ENCODE results near the gene ARFGAP2. TPM values are rescaled to one million over a fixed set of nuclear protein-coding genes. Genes with fewer than 3 reads are reported as not detected.

The ARFGAP2 gene
- total RNA-seq, 1 experiment from 2014 or later: 122 TPM

GRCh38 chr11:47148903-47149531 is 27.7 kb downstream of the ARFGAP2 start:
- H3K79me2 ChIP-seq (ENCODE audit: low read depth): no peaks in the 10 kb centered on the region
- DNase-seq: peak in 1 of 2 experiments; percentile 25
- POLR2A ChIA-PET (ENCODE audit: unreplicated experiment): no interaction called here
- H3K9me3 ChIP-seq (ENCODE audit: insufficient read depth, low read depth): no peaks in the 10 kb centered on the region
- H3K4me2 ChIP-seq: no peak overlapping the region
- no peak overlapping the region for H3K4me3 ChIP-seq
- no peak overlapping the region for H2AFZ ChIP-seq
- TF ChIP-seq, protein P1, sequence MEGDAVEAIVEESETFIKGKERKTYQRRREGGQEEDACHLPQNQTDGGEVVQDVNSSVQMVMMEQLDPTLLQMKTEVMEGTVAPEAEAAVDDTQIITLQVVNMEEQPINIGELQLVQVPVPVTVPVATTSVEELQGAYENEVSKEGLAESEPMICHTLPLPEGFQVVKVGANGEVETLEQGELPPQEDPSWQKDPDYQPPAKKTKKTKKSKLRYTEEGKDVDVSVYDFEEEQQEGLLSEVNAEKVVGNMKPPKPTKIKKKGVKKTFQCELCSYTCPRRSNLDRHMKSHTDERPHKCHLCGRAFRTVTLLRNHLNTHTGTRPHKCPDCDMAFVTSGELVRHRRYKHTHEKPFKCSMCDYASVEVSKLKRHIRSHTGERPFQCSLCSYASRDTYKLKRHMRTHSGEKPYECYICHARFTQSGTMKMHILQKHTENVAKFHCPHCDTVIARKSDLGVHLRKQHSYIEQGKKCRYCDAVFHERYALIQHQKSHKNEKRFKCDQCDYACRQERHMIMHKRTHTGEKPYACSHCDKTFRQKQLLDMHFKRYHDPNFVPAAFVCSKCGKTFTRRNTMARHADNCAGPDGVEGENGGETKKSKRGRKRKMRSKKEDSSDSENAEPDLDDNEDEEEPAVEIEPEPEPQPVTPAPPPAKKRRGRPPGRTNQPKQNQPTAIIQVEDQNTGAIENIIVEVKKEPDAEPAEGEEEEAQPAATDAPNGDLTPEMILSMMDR (conservative IDR thresholded peaks at IDR 0.05): no peak
- no peak for TF ChIP-seq EZH2 (IDR thresholded peaks at IDR 0.05; ENCODE audit: low read depth)
- no peaks in the 10 kb centered on the region for H3K27me3 ChIP-seq (ENCODE audit: insufficient read depth, low read depth)
- CTCF ChIA-PET: no interaction called here
- H3K4me1 ChIP-seq (replicated peaks; ENCODE audit: insufficient read depth): no peaks in the 10 kb centered on the region
- intact Hi-C loops (cut with micrococcal nuclease; ENCODE audit: unreplicated experiment): no loop called here
- no peaks in the 10 kb centered on the region for H4K20me1 ChIP-seq (ENCODE audit: insufficient read depth)
- no peaks in the 10 kb centered on the region for H3K36me3 ChIP-seq (ENCODE audit: low read depth)
- 0 out of 2 replicates have a peak, but pooled peaks cover 5% of the 10 kb centered on the region for H3F3A ChIP-seq (ENCODE audit: insufficient read depth, low read depth)
- no peaks in the 10 kb centered on the region for H3K9me2 ChIP-seq (ENCODE audit: insufficient read depth)
- H3K27ac ChIP-seq: no peak overlapping the region
- no TSS peak for BruUV-seq (replicated peaks)

- 0 out of 2 replicates have a peak, but pooled peaks cover 6% of the 10 kb centered on the region for H3K4me1 ChIP-seq (replicated peaks; ENCODE audit: insufficient read depth)
- H2AFZ ChIP-seq: no peak overlapping the region
- H3K9me2 ChIP-seq (ENCODE audit: insufficient read depth): no peaks in the 10 kb centered on the region
- TF ChIP-seq, protein P1 (conservative IDR thresholded peaks at IDR 0.05): no peak
- TF ChIP-seq EZH2 (IDR thresholded peaks at IDR 0.05; ENCODE audit: low read depth): no peak
- no peak overlapping the region for H3K4me3 ChIP-seq
- no peaks in the 10 kb centered on the region for H3K27me3 ChIP-seq (ENCODE audit: insufficient read depth, low read depth)
- no TSS peak for BruUV-seq (replicated peaks)
- ChIA-PET CTCF (no interaction called here), POLR2A (ENCODE audit: unreplicated experiment) (no interaction called here)
- 0 out of 2 replicates have a peak, but pooled peaks cover 5% of the 10 kb centered on the region for H3F3A ChIP-seq (ENCODE audit: insufficient read depth, low read depth)
- no peaks in the 10 kb centered on the region; the same call in 1 of the 2 replicates for H4K20me1 ChIP-seq (ENCODE audit: insufficient read depth)
- no peaks in the 10 kb centered on the region for H3K36me3 ChIP-seq (ENCODE audit: low read depth)
- intact Hi-C loops (cut with micrococcal nuclease; ENCODE audit: unreplicated experiment): no loop called here
- no peaks in the 10 kb centered on the region for H3K79me2 ChIP-seq (ENCODE audit: low read depth)
- H3K27ac ChIP-seq: no peak overlapping the region
- H3K9me3 ChIP-seq (ENCODE audit: insufficient read depth, low read depth): no peaks in the 10 kb centered on the region
- DNase-seq: peak in 1 of 2 experiments; percentile 25
- H3K4me2 ChIP-seq: no peak overlapping the region
These were observed 28.4 kb downstream of the ARFGAP2 start for GRCh38 chr11:47148270-47148669.

DNA sequence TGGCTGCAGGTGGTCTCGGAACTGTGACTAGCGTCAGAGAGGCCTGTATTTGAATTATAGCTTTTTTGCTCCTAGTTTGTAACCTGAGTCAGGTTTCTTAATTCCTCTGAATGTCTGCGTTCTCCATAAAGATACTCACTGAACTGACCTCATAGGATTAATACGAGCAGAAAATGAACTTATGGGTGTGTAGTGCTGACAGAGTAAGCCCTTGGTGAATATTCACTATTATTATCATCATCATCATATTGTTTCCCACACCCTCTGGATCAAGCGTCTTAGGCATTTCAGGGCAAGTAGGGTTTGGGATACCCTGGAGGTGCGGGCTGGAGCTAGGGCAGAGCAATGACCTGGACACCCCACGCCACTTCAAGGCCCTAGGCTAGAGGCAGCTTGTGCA is 29.0 kb downstream of the ARFGAP2 start:
- ChIA-PET CTCF (no interaction called here), POLR2A (ENCODE audit: unreplicated experiment) (no interaction called here)
- Histone ChIP-seq H3K4me1 (replicated peaks; ENCODE audit: insufficient read depth) (0 out of 2 replicates have a peak, but pooled peaks cover 9% of the 10 kb centered on the region), H2AFZ (no peak overlapping the region), H4K20me1 (ENCODE audit: insufficient read depth) (no peaks in the 10 kb centered on the region; the same call in 1 of the 2 replicates), H3K9me3 (ENCODE audit: insufficient read depth, low read depth) (no peaks in the 10 kb centered on the region), H3K9me2 (ENCODE audit: insufficient read depth) (no peaks in the 10 kb centered on the region), H3K27me3 (ENCODE audit: insufficient read depth, low read depth) (no peaks in the 10 kb centered on the region), H3F3A (ENCODE audit: insufficient read depth, low read depth) (peaks cover 3% of the 10 kb centered on the region; the same call in 1 of the 2 replicates), H3K79me2 (ENCODE audit: low read depth) (no peaks in the 10 kb centered on the region), H3K4me2 (no peak overlapping the region), H3K4me3 (no peak overlapping the region), H3K36me3 (ENCODE audit: low read depth) (no peaks in the 10 kb centered on the region), H3K27ac (no peak overlapping the region)
- no TSS peak for BruUV-seq (replicated peaks)
- TF ChIP-seq, protein P1 (conservative IDR thresholded peaks at IDR 0.05): no peak
- intact Hi-C loops (cut with micrococcal nuclease; ENCODE audit: unreplicated experiment): no loop called here
- no peak for DNase-seq
